ENCODE results near the gene BRD2.

DNA sequence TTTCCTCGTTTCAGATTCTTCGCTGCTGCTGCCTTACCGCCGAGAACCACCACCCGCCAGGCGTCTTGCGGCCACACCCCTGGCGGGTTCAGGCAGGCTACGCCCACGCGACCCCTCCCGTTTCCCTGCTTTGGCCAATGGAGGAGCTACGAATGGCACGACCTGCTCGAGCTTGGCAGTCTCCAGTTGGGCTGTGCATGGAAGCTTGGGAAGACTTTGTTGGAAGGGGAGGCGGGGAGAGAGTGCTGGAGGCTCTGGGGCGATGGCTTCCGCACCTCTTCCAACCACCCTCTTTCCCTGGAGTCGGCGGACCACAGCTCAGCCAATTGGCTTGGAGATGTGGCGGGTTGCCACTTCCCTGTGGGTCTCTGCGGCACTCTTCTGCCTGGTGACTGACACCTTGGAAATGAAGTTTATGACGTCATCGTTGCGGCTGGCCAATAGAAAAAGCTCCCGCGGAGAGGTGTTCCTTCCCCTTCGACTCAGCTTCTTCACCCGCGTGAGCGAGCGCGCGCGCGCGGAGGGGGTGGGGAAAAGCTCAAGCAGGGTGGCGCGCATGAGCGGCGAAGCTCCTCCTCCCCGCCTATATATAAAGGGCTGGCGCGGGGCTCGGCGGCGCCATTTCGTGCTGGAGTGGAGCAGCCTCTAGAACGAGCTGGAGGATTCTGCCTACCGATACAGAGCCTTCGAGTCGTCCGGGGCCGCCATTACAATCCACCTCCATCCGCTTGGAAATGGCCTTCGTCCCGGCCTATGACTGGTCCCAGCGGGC, 3.4 kb downstream of the BRD2 start:
- TF ChIP-seq CTCF (IDR thresholded peaks at IDR 0.05) (peak in 2 of 5 experiments; percentile 15 to 44), EP300 (IDR thresholded peaks at IDR 0.05) (peak; percentile 59 to 99)
